GM18526 (cell line): ENCODE data around the gene TBL3.

Experiments used
- POLR2A ChIP-seq: IDR thresholded peaks from 3 replicates; pipeline ENCODE4 v1.6.1; 2011; ENCODE audit not compliant: insufficient read length; ENCODE audit errors: extremely low read depth

Gene TBL3

GRCh38 chr16:1983544-1984346, 11.9 kb downstream of the TBL3 start, which contains the start of gene GFER:
TSS of gene GFER (plus strand) at chr16:1984193. CDS start at chr16:1984219, 26 bp downstream.
- peak; percentile 89 for TF ChIP-seq POLR2A

- TF ChIP-seq POLR2A = no peak
Observed at GRCh38 chr16:1984347-1985225, 12.7 kb downstream of the TBL3 start.

GRCh38 chr16:1985466-1986150, 13.8 kb downstream of the TBL3 start:
- TF ChIP-seq POLR2A = no peak

GRCh38 chr16:1987198-1987597, 15.3 kb downstream of the TBL3 start:
- TF ChIP-seq POLR2A = no peak

- TF ChIP-seq POLR2A = no peak
Observed at GRCh38 chr16:1989209-1990100, 17.6 kb downstream of the TBL3 start, which contains the start of gene SYNGR3. TSS of gene SYNGR3 (plus strand) at chr16:1989970. CDS start at chr16:1990103, 133 bp downstream.

- TF ChIP-seq POLR2A = no peak
Observed at GRCh38 chr16:1990101-1990350, 18.2 kb downstream of the TBL3 start.

GRCh38 chr16:1990351-1991134, 18.7 kb downstream of the TBL3 start:
- no peak for TF ChIP-seq POLR2A

GRCh38 chr16:1991135-1991551, 19.3 kb downstream of the TBL3 start:
- TF ChIP-seq POLR2A = peak; percentile 51

- TF ChIP-seq POLR2A = no peak
Observed at GRCh38 chr16:1991588-1991947, 19.7 kb downstream of the TBL3 start.

- peak; percentile 68 for TF ChIP-seq POLR2A
Observed at GRCh38 chr16:1991948-1992703, 20.3 kb downstream of the TBL3 start.

- TF ChIP-seq POLR2A = no peak
Observed at GRCh38 chr16:1992704-1993317, 21.0 kb downstream of the TBL3 start.

- no peak for TF ChIP-seq POLR2A
Observed at GRCh38 chr16:1993731-1994131, 21.9 kb downstream of the TBL3 start.

GRCh38 chr16:1997494-1998359, 25.9 kb downstream of the TBL3 start:
- TF ChIP-seq POLR2A = no peak
